GM19025 (cell line): ENCODE data around the gene DPYSL5.
A peak's percentile ranks its signal among the peaks of the same experiment; 100 is the strongest.

Source experiments
- ATAC-seq: cut with Tn5 transposase; IDR thresholded peaks from one replicate; pipeline ENCODE4 v1.9.1; 2021; ENCODE audit warnings: mild to moderate bottlenecking, low read depth, moderate library complexity; ENCODE audit not compliant: unreplicated experiment

Gene DPYSL5

GRCh38 chr2:26951236-26951635 is 103.3 kb downstream of the DPYSL5 start:
- no peak for ATAC-seq

GRCh38 chr2:26952374-26952773 is 104.4 kb downstream of the DPYSL5 start:
- no peak for ATAC-seq

- ATAC-seq: no peak
Measured at GRCh38 chr2:26954135-26954534, 106.2 kb downstream of the DPYSL5 start.

DNA sequence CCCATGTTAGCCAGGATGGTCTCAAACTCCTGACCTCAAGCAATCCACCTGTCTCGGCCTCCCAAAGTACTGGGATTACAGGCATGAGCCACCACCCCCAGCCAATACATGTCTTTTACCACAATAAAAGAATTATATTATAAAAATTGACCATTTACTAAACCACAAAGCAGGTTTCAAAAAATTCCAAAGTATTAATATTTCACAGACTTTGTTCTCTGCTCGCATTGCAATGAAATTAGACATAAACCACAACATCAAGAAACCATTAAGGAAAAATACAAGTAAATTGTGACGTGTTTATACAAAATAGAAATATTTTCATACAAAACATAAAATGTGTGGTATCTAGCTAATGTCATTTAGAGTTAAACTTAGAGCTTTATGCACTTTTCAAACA is 109.1 kb downstream of the DPYSL5 start:
- ATAC-seq: no peak

DNA sequence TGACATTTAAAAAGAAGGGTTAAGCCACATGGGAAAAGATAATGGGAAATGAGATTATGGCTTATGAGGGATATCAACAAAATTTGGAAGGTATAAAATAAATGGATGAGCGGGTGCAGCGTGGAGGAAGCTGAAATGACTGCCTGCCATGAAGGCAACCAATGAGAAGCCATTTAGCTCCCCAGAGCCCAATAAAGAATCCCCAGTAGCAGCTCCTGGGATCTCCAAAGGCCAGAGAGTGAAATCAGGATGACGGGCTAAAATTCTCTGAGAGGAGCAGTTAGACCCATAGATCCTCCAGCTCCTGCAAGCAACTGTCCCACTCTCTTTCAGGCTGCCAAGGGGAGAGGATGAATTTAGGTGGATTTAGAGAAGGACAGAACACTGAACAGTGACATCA is 109.6 kb downstream of the DPYSL5 start:
- ATAC-seq: no peak

DNA sequence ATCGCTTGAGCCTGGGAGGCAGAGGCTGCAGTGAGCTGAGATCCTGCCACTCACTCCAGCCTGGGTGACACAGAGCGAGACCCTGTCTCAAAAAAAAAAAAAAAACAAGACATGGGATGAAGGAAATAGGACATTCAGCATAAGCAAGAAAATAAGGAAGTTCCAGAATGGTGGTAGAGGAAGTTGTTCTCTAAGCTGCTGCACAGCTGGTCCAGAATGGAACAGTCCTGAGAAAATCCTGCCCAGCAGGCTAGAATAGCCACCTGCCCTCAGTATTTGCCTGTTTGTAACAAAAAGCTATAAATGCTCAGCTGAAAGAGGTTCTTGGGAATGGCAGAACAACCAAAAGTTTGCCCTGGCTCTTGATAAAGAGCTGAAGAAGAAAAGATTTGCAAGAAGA is 111.4 kb downstream of the DPYSL5 start:
- no peak for ATAC-seq

GRCh38 chr2:26964446-26965130 is 116.7 kb downstream of the DPYSL5 start:
- ATAC-seq: no peak

- ATAC-seq: no peak
Measured at GRCh38 chr2:26968001-26968400, 120.1 kb downstream of the DPYSL5 start.

DNA sequence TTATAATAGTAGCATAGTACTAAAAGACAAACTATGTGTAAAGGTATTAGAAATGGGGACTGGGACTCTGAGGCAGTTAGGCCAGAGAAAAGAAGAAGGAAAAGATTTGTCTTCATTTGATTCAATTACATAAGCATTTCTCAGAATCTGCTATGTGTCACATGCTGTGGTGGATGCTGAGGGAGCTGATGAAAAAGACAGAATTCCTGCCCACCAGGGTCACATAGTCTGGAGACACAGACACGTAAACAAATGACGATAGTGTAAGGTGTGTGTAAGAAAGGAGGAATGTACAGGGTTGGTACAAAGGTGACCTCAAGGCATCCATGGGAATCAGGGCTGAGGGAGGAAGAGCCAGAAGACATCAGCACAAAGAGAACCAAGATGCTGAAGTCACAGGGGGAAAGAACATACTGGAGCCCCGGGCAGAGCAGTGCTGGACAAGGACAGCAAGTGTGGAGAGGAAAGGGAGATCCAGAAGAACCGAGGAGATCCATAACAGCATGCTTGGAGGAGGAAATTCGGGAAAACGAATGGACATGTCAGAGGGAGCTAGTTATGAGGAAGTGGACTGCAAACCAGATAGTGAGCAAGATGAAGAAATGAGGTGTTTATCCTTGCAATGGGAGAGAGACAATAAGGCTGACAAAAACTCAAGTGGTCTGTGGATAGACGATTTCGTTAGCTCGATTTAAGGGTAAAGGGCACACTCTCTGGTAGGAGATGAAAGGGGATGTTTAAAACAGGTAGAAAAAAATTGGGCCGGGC is 121.3 kb downstream of the DPYSL5 start:
- no peak for ATAC-seq

GRCh38 chr2:26970244-26970927 is 122.5 kb downstream of the DPYSL5 start, which contains the start of gene MAPRE3:
Gene MAPRE3, plus strand, starts transcription at chr2:26970637. Its CDS starts 51,582 bp downstream, at chr2:27022219.
- peak; percentile 89 for ATAC-seq

DNA sequence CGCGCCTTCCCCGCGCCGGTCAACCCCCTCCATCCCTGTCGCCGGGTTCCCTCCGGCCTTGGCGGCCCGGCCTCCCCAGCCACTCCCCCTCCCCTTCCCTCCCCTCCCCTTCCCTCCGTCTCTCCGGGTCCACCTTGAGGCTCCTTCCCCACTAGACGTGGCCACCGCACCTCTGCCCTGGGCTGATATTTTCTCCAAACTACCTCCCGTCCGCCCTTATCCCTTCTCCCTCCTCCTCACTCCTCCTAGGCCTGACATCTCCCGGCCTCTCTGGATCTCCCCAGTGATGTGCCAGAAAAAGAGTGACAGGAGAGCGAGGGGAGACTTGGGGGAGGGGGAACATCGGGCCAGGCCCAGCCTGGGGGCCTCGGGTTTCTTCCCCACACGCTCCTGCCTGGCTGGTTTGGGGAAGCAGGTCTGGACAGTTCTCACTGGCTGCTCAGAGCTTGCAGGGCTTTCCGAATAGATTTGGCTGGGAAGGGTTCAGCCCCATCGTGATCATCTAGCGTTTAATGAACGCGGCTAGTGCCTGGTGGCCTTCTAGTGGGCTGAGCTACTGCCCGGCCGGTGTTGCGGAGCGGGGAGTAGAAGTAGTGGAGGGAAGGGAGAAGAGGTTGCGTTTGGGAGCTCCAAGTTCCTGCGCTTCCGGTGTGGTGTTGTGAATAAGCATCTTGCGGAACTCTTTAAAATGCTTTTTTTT is 123.1 kb downstream of the DPYSL5 start:
- ATAC-seq: no peak

GRCh38 chr2:26971911-26972786 is 124.2 kb downstream of the DPYSL5 start:
- ATAC-seq: no peak

GRCh38 chr2:26974352-26974751 is 126.4 kb downstream of the DPYSL5 start:
- ATAC-seq: no peak

DNA sequence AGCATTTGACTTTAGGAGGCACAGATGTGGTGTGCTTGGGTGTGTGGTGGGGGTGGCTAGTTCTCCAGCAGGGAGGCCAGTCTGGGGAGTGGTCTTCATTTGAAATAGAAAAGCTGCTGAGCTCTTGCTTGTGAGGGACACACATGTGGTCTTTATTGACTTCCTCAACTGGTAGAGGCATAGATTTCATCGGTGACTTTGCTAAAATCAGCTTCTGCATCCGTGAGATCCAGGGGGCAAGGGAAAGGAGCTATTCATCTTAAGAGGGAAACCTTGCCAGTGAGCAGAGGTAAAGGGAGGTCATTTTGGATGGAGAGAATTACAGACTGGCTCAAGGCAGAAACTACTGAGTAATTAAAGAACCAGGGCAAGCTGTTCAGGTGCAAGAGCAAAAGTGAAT is 127.2 kb downstream of the DPYSL5 start:
- ATAC-seq: no peak

DNA sequence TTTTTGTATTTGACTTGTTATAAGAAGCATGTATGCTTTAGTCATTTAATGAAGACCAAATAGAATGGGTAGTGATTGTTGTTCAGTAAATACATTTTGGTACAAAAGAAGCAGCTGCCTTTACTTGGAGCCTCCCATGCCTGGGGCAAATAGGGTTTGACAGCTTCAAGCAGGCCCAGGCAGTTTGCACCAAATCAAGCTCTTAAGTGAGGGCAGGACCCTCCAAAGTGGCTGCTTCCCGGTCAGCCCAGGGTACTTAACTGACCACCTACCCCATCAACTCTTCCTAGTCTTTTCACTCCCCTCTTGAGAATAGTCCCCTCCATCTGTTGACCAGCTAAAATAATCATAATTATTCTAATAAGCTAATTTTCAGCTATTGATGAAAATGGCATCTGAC is 127.7 kb downstream of the DPYSL5 start:
- no peak for ATAC-seq

DNA sequence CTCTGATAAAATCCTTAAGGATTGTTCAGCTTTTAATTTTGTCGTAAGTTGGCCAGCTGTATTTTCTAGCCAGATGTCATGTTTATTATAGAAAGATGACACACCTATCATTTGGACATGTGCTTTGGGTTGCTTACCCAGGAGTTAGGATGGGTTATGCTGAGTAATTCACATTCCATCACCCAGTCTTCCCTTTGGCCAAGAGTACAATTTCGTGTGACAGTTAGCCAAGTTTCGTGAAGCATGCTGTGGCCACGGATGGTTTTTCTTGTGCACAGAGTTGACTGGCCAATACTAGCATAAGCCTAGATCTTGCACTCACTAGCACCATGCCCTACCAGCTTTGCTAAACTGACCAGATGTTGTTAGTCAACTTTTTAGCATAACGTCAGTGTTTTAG is 128.3 kb downstream of the DPYSL5 start:
- no peak for ATAC-seq

GRCh38 chr2:26977012-26977411 is 129.1 kb downstream of the DPYSL5 start:
- ATAC-seq: no peak

DNA sequence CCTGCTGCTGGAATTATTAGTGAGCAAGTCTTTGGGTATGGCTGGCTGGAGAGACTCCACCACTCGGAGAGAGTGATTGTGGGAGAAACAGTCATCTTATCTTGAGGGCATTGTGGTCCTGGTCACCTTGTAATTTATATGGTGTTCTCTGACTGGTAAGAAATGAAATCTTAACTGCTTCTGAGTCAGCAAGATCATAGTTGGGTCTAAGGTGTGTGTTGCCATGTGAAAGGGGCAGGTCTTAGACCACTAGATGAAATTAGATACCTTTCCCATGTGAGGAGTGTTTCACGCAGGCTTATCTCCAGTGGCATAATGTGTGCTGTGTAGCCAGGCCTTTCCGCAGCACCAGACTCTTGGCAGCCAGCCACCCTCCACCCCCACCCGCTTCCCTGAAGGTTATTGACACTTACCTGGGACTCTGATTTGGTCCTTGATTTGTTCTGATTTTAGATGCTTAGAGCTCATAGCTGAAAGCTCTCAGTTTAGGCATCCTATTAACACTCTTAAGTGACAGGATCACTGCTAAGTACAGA is 130.2 kb downstream of the DPYSL5 start:
- no peak for ATAC-seq

GRCh38 chr2:26979741-26980140 is 131.8 kb downstream of the DPYSL5 start:
- ATAC-seq: no peak

DNA sequence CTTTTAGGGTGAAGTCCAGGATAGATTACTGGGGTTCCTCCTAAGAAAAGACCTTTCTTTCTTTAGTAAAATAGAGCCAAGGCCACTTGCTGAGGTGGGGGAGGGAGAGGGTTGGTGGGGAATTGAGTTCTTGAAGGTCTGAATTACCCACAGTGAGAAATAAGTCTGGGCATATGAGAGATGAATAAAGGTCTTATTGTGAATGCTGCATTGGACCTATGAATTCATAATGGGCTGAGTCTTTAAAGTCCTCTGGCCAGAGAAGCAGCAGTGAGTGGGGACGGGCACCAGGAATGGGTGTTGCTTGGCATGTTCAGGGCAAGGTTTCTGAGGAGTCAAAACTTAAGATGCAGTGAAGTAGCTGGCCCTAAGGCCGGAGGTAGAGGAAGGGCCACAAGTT is 133.0 kb downstream of the DPYSL5 start:
- no peak for ATAC-seq
